ENCODE measurements around the gene FUT9.
"Not testable (repeated sequence)": the region's sequence is repeated elsewhere in the genome, so short reads cannot be mapped to it uniquely, and the experiment has no call there.

FUT9 gene

DNA sequence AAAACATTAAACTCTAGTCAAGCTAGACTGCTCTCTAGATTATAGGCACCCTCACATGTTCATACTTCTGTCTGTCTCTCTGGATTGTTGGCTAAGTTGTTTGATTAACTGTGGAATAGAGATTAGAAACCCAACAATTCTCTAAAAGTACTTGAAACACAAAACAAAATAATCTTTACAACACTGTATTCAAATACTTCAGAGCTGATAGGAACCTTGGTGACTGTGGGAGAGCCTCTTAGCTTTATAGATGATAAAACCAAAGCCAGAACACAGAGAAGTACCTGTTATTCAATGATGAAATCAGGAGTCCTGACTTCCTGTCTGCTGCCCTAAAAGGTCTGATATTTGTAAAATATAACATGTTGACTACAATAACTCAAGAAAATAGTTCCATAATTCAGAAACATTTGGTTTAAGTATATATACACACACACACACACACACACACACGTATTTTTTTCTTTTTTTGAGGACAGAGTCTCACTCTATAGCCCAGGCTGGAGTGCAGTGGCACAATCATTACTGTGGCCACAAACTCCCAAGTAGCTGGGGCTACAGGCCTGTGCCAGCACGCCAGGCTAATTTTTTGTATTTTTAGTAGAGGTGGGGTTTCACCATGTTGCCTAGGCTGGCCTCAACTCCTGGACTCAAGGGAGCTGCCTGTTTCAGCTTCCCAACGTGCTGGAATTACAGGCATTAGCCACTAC, 222.0 kb downstream of the FUT9 start:
- Histone ChIP-seq H3K36me3 (ENCODE audit: control insufficient read depth in 2 of 2, insufficient read depth in 2 of 2, low read length in 2 of 2) (no peaks in the 10 kb centered on the region), H3K9ac (ENCODE audit: low read depth in 1 of 2, low read length in 2 of 2) (no peak overlapping the region), H3K4me3 (ENCODE audit: low read length in 2 of 2) (no peak overlapping the region), H3K27me3 (ENCODE audit: control insufficient read depth in 2 of 2, insufficient read depth in 2 of 2, low read length in 2 of 2) (no peaks in the 10 kb centered on the region), H3K27ac (ENCODE audit: low read depth in 2 of 2, low read length in 2 of 2) (no peak overlapping the region), H3K9me3 (ENCODE audit: control insufficient read depth in 2 of 2, low read length in 2 of 2) (no peaks in the 10 kb centered on the region), H3K4me1 (ENCODE audit: control insufficient read depth in 2 of 2, insufficient read depth in 2 of 2, low read length in 2 of 2) (no peaks in the 10 kb centered on the region)

DNA sequence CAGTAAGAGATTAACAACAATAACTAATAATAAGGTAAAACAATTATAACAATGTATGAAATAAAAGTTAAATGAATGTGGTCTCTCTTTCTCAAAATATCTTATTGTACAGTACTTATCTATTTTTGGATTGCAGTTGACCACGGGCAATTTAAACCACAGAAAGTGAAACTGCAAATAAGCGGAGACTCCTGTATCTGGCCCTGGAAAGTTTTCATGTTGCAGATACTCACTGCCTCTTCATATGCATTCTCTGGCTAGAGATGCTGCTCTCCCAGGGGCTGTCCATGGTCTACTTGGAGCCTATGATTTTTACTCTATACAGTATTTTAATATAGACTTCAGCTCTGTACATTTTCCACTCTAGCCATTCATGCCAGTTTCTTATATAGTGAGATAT, 230.8 kb downstream of the FUT9 start:
- no peaks in the 10 kb centered on the region for H3K9me3 ChIP-seq (ENCODE audit: control insufficient read depth in 2 of 2, low read length in 2 of 2)
- H3K27me3 ChIP-seq (ENCODE audit: control insufficient read depth in 2 of 2, insufficient read depth in 2 of 2, low read length in 2 of 2) = no peaks in the 10 kb centered on the region
- no peaks in the 10 kb centered on the region for H3K4me1 ChIP-seq (ENCODE audit: control insufficient read depth in 2 of 2, insufficient read depth in 2 of 2, low read length in 2 of 2)
- no peak overlapping the region for H3K9ac ChIP-seq (ENCODE audit: low read depth in 1 of 2, low read length in 2 of 2)
- no peaks in the 10 kb centered on the region for H3K36me3 ChIP-seq (ENCODE audit: control insufficient read depth in 2 of 2, insufficient read depth in 2 of 2, low read length in 2 of 2)
- H3K4me3 ChIP-seq (ENCODE audit: low read length in 2 of 2) = no peak overlapping the region
- H3K27ac ChIP-seq (ENCODE audit: low read depth in 2 of 2, low read length in 2 of 2) = no peak overlapping the region

DNA sequence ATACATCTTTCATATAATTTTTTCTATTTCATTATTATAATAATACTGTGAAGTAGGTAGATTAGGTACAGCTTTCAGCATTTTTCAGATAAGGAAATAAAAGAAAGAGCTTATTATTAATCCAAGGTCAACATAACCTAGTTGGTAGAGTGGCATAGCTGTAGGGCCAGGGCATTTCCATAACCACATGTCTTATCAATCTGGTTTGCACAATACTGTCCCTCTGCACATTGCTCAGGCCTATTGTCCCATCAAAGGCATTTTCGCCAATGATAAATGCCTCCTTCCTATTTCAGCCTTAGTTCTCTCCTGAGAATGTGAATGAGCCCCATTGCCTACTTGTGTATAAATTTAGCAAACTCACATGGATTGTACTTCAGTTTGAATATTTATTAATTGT, 234.0 kb downstream of the FUT9 start:
- H3K9ac ChIP-seq (ENCODE audit: low read depth in 1 of 2, low read length in 2 of 2) = no peak overlapping the region
- H3K27me3 ChIP-seq (ENCODE audit: control insufficient read depth in 2 of 2, insufficient read depth in 2 of 2, low read length in 2 of 2) = no peaks in the 10 kb centered on the region
- H3K36me3 ChIP-seq (ENCODE audit: control insufficient read depth in 2 of 2, insufficient read depth in 2 of 2, low read length in 2 of 2) = no peaks in the 10 kb centered on the region
- no peaks in the 10 kb centered on the region for H3K4me1 ChIP-seq (ENCODE audit: control insufficient read depth in 2 of 2, insufficient read depth in 2 of 2, low read length in 2 of 2)
- no peak overlapping the region for H3K4me3 ChIP-seq (ENCODE audit: low read length in 2 of 2)
- H3K27ac ChIP-seq (ENCODE audit: low read depth in 2 of 2, low read length in 2 of 2) = no peak overlapping the region
- no peaks in the 10 kb centered on the region for H3K9me3 ChIP-seq (ENCODE audit: control insufficient read depth in 2 of 2, low read length in 2 of 2)

DNA sequence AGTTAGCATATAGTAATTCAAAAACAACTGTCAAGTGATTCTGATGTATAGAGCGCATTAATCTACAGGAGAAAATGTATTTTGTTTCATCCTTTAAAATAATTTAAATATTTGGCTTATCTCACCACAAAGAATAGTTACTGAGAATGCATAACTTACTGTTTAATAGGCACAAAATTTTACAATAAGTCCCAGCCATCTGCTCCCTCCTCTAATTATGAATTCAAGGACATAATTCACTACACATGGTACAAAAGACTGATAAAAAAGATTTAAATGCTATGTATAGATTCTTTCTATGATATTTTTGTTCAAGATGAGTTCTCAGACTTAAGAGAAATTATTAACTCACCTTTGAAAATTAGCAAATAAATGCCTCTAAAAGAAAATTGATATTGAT, 242.0 kb downstream of the FUT9 start:
- Histone ChIP-seq H3K27me3 (ENCODE audit: control insufficient read depth in 2 of 2, insufficient read depth in 2 of 2, low read length in 2 of 2) (no peaks in the 10 kb centered on the region), H3K9me3 (ENCODE audit: control insufficient read depth in 2 of 2, low read length in 2 of 2) (no peaks in the 10 kb centered on the region), H3K27ac (ENCODE audit: low read depth in 2 of 2, low read length in 2 of 2) (no peak overlapping the region), H3K9ac (ENCODE audit: low read depth in 1 of 2, low read length in 2 of 2) (no peak overlapping the region), H3K36me3 (ENCODE audit: control insufficient read depth in 2 of 2, insufficient read depth in 2 of 2, low read length in 2 of 2) (no peaks in the 10 kb centered on the region), H3K4me3 (ENCODE audit: low read length in 2 of 2) (no peak overlapping the region), H3K4me1 (ENCODE audit: control insufficient read depth in 2 of 2, insufficient read depth in 2 of 2, low read length in 2 of 2) (no peaks in the 10 kb centered on the region)

DNA sequence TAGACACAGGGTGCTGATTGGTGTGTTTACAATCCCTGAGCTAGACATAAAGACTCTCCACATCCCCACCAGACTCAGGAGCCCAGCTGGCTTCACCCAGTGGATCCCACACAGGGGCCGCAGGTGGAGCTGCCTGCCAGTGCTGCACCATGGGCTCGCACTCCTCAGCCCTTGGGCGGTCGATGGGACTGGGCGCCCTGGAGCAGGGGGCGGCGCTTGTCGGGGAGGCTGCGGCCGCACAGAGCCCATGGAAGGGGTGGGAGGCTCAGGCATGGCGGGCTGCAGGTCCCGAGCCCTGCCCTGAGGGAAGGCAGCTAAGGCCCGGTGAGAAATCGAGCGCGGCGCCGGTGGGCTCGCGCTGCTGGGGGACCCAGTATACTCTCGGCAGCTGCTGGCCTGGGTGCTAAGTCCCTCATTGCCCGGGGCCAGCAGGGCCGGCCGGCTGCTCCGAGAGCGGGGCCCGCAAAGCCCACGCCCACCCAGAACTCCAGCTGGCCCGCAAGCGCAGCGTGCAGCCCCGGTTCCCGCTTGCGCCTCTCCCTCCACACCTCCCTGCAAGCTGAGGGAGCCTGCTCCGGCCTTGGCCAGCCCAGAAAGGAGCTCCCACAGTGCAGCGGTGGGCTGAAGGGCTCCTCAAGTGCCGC, 245.1 kb downstream of the FUT9 start:
- H3K4me1 ChIP-seq (ENCODE audit: control insufficient read depth in 2 of 2, insufficient read depth in 2 of 2, low read length in 2 of 2); H3K9me3 ChIP-seq (ENCODE audit: control insufficient read depth in 2 of 2, low read length in 2 of 2); H3K36me3 ChIP-seq (ENCODE audit: control insufficient read depth in 2 of 2, insufficient read depth in 2 of 2, low read length in 2 of 2); H3K27me3 ChIP-seq (ENCODE audit: control insufficient read depth in 2 of 2, insufficient read depth in 2 of 2, low read length in 2 of 2); H3K4me3 ChIP-seq (ENCODE audit: low read length in 2 of 2); H3K9ac ChIP-seq (ENCODE audit: low read depth in 1 of 2, low read length in 2 of 2); H3K27ac ChIP-seq (ENCODE audit: low read depth in 2 of 2, low read length in 2 of 2): not testable (repeated sequence)

Measured in mucosa of rectum (tissue), 2 donors.